HG03103 (cell line): ENCODE measurements around the gene GCFC2.
"Not testable (repeated sequence)": the region's sequence is repeated elsewhere in the genome, so short reads cannot be mapped to it uniquely, and the experiment has no call there.

Experiments
- ATAC-seq: cut with Tn5 transposase; IDR thresholded peaks from one replicate; pipeline ENCODE4 v1.9.1; 2021; ENCODE audit warnings: low read depth; ENCODE audit not compliant: unreplicated experiment

GCFC2 gene

DNA sequence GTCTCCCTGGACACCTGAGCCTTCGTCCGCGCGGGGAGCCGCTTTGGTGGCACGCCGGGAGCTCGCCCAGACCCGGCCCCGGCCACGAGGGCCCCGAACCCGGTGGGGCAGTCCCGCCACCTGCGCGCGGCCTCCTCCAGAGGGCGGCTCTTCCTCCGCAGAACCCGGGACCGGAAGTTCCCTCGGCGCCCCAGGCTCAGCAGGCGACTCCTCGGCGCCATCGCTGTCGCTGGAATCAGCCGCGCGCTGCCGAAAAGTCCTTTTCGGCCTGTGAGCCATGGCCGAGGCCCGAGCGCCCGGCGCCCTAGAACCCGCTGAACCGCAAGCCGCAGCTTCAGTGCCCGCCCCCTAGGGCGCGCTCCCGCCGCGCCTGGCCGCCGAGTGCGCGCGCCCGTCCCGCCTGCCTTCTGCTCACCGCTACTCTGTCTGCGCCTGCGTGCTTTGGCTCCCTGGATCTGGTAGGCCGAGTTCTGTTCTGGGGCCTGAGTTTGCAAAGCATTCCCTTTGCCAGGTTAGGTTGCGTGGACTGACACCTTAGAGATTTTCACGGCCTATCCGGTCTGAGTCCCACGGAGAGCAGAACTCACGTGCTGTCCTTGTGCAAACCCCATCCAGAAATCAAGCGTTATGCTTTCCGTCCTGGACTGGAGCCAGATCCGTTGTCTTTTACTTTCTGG lies at the start of gene GCFC2:
Gene GCFC2, minus strand, starts transcription at position 339 of the 677 bp plus-strand sequence. Its CDS starts 60 bp downstream, at position 279.
- ATAC-seq: peak; percentile 89

DNA sequence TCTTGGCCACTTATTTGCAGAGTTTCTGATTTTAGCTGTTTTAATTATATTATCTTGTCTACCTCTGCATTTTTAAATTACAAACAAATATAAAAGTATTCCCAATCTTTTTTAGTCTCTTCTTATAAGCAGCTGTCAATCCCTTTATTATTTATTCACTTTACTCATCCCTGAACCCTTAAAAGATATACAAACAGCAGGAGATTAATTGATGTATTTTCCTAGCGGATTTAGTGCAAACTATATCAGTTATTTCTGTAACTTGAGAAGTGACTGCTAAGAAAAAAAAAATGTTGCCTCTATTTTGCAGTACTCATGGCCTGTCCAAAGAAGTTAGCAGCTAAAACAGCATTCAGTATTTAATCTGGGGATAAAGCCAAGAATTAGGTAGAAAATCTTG lies 42.1 kb upstream of the GCFC2 start:
- ATAC-seq: no peak

DNA sequence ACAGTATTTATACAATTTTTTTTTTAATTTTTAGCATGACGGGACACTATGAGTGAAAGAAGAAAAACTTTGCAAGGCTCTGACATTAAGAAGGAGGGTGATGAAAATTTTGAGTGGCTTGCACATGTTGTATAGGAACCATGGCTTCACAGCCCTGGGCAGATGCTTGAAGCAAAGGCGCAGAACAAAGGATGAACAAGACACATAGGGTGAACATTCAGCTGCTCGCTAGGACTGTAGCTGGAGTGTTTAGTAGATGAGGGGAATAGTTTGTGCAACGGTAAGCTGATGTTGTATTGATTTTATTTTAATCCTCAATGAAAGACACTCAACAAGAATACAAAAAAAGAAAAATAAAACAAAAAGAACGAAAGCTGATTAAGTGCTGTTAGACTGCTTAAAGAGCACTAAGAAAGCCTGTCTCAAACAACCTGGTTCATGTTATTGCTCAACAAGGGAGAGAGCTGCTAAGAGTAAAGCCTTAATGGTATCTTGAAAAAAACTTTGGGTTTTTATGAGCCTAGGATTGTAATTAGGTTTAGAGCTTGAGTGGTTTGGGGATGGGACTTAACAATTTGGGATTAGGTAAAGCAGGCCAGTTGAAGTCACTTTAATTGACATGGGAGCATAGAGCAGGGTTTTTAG lies 41.2 kb upstream of the GCFC2 start:
- no peak for ATAC-seq

DNA sequence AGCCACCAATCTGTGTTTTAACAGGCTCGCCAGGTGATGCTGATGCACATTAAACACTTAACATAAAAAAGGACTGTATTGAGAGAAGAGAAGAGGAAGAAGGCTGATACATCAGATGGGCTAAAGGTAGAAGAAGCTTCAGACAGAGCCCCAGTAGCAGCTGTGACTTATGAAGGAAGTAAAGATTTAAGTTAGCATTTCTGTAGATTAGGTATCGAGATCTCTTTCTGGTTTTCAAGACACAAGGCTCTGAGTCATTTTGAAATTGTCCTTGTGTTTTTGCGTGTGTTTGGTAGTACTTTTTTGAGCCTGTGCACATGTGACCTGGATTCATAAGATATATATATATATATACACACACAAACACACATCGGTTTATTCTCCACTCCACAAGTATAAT lies 40.6 kb upstream of the GCFC2 start:
- ATAC-seq: no peak

DNA sequence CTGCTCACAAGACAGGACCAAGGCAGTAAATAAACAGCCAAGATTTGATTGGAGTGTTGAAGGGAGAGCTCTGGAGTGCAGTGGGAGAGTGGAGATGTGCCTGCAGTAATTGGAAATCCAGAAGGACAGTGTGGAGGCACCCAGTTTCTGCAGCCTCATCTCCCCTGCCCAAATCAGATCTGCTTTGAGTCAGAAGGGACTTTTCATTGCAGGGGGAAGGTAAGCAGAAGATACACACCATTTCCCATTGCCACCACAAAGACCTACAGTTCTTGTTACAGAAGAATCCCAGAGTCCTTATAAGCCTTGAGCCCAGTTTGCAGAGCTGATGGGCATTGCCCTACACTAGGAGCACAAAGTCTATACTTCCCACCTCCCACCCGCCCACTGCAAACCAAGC lies 27.2 kb upstream of the GCFC2 start:
- ATAC-seq: no peak

DNA sequence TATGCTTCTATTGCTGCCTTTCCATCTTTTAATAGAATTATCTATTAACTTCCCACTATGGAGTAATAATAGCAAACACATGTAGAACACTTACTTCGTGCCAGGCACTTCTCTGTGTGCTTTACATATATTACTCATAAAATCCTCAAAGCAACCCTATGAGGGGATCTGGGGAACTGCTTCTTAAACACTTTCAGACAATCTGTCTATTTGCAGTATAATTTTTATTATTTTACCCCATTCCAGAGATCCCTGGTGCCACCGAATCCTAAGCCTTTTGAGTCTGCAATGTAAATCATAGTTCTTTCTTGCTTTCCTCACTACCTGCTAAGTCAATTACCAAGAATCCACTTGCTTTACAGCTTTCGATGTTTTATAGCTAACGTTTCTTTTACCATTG lies 25.6 kb upstream of the GCFC2 start:
- ATAC-seq: no peak

DNA sequence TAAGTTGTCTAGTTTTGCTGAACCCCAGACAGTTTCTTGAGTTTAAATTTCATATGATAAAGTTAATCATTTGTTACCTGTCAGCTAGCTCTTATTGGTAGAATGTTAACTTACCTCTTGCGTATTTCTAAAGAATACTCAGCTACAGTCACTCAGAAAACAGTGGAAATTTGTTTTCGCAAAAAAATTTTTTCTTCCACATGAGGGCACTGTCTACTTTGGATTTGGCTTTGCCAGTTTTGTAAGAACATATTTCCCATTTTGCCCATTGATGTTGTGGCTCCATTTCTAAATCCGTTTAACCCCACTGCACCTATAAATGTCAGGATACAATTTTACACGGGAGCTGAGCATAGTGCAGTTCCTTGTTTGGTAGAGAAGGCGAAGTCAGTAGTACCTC lies 19.1 kb upstream of the GCFC2 start:
- no peak for ATAC-seq

DNA sequence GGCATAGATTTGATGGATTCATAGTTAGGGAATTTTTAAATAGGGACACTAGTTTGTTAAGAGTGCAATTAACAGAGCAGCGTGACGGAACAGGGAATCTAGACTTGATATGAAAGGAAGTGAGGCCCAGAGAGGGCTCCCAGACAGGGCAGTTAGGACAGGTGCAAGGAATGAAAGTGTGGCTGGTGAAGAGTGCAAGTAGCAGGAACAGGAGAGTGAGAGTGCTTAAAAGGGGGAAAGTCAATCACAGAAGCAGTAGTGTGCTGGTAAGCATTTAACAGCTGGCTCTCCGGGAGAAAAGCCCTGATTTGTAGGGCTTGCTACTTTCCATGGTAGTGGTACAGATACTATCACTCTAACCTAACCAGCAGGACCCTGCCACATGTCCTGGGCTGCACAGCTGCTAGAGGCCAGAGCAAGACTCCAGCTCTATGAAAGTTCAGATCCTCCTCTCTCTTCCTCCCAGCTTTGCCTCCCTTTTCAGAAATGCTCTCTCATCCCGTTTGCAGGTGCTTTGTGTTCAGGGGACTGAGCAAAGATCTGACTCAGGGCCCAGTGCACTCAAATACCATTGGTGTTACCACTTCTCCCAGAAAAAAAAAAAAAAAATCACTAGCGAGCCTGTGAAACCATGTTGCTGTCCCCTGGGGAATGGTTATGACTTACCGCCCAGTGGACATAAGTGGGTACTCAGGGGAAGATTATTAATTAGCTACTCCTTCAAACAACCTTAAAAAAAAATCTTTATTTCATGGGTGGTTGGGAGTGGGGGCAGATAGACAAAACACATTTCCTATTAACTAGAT lies 18.1 kb upstream of the GCFC2 start:
- ATAC-seq: no peak

DNA sequence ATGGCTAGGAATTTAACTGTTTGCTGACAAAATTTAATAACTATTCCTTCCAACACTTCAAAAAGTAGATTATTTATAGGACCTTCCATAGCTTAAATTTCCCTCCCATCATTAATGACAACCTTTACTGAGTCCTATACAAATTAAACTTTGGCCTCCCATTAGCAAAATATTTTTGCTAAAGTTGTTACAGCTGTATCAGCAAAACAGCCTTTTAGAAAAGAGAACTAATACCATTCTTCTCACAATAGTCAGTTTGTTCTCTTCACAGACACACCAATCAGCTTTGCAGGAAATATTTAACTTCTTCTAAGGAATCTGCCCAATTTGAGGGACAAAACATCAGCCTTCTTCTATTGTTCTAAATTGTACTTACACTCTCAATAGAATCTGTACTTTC lies 12.0 kb upstream of the GCFC2 start:
- ATAC-seq: no peak

DNA sequence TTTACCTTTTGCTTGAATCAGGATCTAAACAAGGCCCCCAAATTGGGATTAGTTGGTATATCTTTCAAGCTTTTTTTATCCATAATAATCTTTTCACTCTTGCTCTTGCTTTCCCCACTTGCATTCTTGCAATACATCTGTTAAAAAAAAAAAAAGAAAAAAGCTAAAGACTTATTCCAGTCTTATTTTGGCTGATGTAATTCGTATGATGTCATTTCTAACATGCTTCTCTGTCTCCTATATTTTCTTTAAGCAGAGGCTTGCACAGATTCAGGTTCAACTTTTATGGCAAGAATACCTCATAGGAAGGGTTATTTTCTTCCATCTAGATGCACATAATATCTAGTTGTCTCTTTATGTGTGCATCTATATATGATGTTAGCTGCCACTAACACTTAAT lies 9.8 kb upstream of the GCFC2 start:
- no peak for ATAC-seq

DNA sequence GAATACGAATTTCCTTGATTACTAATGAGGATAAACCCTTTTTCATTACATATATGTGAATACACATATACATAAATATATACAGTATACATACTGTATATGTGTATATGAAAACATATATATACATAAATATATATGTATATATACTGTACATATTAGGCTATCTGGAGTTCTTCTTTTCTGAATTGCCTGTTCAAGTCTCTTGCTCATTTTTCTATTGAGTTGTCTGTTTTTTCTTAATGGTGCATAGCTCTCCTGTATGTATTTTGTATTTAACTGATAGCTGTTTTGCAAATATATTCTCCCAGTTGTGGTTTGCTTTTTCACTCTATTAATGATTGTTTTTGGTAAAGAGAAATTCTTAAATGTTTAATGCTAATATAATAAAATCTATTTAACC lies 8.9 kb upstream of the GCFC2 start:
- ATAC-seq: no peak

DNA sequence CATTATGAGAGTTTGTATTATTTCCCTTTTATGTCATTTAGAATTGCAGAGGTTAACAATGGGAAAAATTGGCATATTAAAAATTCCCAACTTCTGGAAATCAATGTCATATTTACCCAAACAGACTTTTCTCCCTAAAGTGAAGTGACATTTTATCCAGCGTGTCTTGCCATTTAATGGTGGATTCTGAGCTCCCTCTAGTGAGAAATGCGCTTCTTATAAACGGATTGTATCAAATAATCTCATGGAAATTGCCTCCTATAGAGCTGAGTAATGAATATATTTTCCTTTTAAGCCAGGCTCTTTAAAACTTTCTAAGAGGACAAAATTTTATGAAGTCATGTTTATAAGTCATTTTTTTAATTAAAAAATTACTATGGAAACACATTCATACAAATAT lies 5.7 kb upstream of the GCFC2 start:
- ATAC-seq: no peak

DNA sequence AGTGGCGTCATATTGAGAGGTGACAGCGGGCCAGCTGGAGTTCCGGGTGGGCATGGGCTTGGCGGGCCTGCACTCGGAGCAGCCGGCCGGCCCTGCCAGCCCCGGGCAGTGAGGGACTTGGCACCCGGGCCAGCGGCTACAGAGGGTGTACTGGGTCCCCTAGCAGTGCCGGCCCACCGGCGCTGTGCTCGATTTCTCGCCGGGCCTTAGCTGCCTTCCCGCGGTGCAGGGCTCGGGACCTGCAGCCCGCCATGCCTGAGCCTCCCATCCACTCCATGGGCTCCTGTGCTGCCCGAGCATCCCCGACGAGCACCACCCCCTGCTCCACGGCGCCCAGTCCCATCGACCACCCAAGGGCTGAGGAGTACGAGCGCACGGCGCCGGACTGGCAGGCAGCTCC lies 875 bp upstream of the GCFC2 start:
- ATAC-seq: not testable (repeated sequence)

DNA sequence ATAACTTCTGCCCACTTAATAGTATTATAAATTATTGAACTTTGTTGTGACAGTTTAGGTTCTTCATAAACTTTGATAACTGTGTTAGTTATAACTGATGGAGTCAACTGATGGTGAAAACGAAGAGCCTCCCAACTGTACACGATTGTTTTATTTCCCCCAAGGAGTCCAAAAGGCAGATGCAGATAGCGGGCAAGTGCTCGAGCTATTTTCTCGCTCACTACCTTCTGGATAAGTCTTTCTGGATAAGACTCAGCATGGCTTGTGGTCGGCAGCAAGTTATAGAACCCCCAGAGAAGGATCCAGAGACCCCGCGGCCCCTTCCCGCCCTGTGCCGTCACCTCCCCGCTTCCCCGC lies 517 bp downstream of the GCFC2 start:
- ATAC-seq: peak; percentile 19

DNA sequence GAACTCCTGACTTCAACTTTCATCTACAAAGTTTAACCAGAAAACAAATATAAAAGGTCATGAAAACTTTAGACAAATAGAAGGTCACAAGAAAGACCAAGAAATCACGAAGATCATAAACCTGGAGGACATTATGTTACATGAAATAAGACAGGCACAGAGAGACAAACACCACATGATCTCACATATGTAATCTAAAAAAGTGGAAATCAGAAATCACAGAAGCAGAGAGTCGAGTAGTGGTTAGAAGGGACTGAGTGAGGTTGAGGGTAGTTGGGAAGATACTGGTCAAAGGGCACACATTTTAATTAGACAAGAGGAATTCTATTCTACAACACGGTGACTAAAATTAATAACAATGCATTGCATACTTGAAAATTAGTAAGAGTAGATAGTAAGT lies 1.4 kb downstream of the GCFC2 start:
- no peak for ATAC-seq

DNA sequence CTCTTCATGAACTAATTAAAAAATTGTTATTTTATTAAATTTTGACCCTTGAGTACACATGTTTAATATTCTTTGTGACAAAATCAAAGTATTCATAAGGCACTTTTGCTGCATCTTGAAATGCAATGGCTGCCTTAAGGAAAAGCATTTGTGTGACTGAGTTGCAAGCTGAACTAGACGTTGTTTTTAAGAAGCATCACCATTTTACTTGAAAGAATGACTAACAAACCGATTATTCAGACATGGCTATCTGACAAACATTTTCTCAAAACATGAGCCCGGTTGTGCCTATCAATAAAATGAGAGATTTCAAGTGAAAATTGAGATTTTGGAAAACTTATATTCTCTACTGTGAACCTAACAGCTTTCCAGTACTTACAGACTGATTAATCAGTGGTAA lies 2.8 kb downstream of the GCFC2 start:
- ATAC-seq: no peak

DNA sequence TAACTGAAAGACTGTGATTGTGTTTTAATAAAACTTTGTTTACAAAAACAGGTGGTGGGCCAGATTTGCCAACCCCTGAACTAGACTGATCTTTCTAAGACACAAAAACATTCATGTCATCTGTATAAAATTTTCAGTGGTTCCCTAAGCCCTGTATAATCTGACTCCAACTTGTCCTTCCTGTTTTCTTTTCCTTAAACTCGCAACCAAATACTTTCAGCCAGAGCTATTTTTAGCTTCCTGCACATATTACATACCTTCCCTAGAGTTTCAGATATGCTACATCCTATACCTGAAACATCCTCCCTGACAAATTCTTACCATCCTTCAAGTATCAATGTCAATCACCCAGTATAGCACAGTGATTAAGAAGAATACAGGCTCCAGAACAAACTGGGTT lies 4.8 kb downstream of the GCFC2 start:
- no peak for ATAC-seq

DNA sequence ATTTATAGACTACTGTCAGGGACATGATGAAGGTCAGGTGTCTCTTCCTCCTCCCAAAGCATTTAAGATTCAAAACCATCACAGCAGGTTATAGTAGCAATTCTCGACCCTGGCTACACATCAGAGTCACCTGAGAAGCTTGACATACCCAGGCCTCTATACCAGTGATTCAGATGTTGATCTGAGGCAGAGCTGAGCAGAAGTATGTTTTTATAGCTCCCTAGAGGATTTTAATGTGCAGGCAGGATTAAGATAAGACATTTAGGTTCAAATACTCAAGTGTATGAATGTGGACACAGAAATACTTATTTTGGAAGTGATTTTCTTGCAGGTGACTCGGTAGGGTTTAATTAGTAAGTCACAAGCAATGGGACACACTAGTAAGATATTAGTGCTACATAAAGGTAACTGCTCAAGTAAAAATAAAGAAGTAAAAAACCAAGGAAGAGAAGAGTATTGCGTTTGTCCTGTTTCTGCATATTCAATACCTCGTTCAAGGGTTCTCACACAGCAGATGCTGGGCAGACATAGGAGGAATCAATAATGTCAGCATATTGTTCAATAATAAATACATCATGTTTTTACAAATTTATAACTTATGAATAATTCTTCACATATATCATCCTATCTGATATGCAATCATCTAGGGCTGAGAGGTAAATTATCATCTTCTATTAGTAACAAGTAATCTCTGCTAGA lies 7.0 kb downstream of the GCFC2 start:
- no peak for ATAC-seq

DNA sequence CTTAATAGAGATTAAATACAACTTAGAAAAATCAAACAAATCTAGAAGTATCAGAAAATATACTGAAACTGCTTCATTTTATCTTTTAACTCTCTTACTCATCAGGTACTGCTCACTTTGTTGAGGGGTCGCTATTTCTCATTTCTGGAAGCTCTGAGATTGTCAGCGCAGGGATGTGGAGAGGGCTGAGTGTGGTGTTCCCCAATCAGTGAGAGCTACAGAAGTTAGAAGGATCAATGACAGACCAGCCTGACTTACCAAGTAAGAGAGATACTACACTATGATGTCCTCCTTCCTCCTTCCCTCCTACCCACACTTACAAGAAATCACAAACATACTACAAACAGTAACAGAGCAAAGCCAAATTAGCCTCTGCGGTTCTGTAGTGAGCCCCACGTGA lies 8.1 kb downstream of the GCFC2 start:
- ATAC-seq: no peak

DNA sequence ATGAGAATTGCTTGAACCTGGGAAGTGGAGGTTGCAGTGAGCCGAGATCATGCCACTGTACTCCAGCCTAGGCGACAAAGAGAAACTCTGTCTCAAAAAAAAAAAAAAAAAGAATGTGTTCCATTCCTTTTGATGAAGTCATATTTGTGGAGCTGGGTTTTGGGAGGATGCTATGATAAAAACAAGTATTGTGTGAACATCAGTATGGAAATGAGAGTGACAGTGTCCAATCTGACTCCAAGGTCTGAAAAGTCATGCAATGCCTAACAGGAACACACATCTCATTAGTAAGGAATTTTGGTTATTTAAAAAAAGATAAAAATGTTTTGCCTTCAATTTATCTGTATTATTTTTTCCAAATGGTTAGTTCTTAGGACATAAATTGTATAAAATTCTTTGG lies 11.8 kb downstream of the GCFC2 start:
- ATAC-seq: no peak

DNA sequence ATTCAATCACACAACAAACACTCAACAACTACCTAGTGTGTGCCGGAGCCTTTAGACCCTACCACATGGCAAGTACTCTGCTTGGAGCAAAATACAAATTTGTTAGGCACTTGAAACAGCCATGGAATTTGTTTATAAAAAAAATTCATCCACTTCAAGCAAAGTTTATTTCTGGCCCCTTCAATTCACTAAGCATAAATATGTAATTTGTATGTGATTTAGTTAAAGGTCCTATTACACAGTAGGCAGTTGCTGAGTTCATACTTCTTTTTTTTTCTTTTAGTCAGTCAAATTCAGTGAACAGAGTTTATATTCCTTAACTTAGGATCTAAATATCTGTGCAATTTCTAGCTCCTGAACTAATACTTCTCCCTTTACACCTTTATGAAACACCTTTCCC lies 22.5 kb downstream of the GCFC2 start:
- ATAC-seq: no peak
